Liver (tissue), 2 donors: ENCODE measurements around the gene PRICKLE4.

Experiments
- GABPA ChIP-seq, 2 donors: IDR thresholded peaks in 1 of 2; conservative IDR thresholded peaks in 1 of 2; 2 replicates each; pipeline ENCODE4 v1.6.1; 2016; ENCODE audit warnings: antibody characterized with exemption in 2 of 2, mild to moderate bottlenecking in 1 of 2, moderate library complexity in 1 of 2
- RXRA ChIP-seq, 2 donors: IDR thresholded peaks; 2 replicates each; pipeline ENCODE4 v1.6.1; 2017 to 2018; ENCODE audit warnings: antibody characterized with exemption in 2 of 2, mild to moderate bottlenecking in 1 of 2
- YY1 ChIP-seq: IDR thresholded peaks from 2 replicates; pipeline ENCODE4 v1.6.1; 2016; ENCODE audit warnings: antibody characterized with exemption, mild to moderate bottlenecking
- donor health status: healthy.

DNA sequence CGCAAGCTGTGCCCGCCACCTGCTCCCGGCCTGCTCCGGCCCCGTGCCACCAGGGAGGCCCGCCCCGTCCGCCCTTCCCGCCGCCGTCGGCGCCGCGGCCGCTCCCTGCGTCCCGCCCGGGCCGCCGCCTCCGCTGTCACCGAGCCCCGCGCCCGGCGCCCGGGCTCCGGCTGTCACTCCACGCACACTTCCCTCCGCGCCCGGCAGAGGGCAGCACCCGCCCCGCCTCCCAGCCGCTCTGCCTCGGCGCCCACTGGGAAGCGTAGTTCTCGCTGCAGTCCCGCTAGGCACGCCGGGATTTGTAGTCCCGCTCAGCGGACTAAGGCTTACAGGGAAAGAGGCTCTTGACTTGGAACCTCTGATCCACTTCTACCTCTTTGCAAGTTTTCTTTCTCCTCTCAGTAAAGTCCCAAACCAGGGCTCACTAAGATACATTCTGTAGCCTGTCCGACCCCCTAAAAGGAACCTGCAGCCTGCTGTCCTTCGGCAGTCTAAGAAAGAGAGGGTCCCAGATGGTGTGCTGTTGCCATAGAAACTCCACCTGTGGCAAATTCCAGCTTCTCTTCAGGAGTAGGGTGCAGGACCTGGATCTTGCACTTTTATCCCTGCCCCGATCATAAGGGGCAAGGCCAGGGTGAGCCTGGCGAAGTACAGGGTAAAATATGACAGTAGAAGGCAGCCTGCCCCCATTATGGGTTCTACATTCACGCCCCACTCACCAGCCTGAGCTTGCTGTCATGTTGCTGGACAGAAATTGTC lies 45.0 kb upstream of the PRICKLE4 start, which contains the start of gene TFEB:
- peak; percentile 41 for TF ChIP-seq YY1
- no peak for TF ChIP-seq RXRA (IDR thresholded peaks at IDR 0.05)
- TF ChIP-seq GABPA (IDR thresholded peaks at IDR 0.05 in 1 of 2, conservative IDR thresholded peaks at IDR 0.05 in 1 of 2) = peak in 1 of 2 donors; percentile 72
